SH-SY5Y (cell line): ENCODE measurements around the gene STAC2.

Source experiments
- GATA2 ChIP-seq: IDR thresholded peaks from 2 replicates; pipeline ENCODE4 v1.6.1; 2011; ENCODE audit warnings: mild to moderate bottlenecking, low read depth, low read length
- GATA3 ChIP-seq: IDR thresholded peaks from 2 replicates; pipeline ENCODE4 v1.6.1; 2011; ENCODE audit warnings: low read depth, mild to moderate bottlenecking, low read length, moderate library complexity

GRCh38 chr17:39208136-39208535 lies 17.6 kb downstream of the STAC2 start:
- TF ChIP-seq GATA2 (no peak), GATA3 (no peak)
